Brain microvascular endothelial cell (primary cell): Measurements from ENCODE around the gene HSD17B11.
"Not testable (repeated sequence)": the region's sequence is repeated elsewhere in the genome, so short reads cannot be mapped to it uniquely, and the experiment has no call there.

ENCODE experiments used
- DNase-seq: peaks from one replicate; pipeline ENCODE4 v3.0.0-alpha.2; 2020
- H3K27ac ChIP-seq: fragments of 250-450 bp; sonication (Bioruptor Pico); 2 replicates; pipeline ENCODE4 v1.5.1; 2020; ENCODE audit warnings: mild to moderate bottlenecking, moderate library complexity
- H3K27me3 ChIP-seq: fragments of 250-450 bp; sonication (Bioruptor Pico); replicated peaks from 2 replicates; pipeline ENCODE4 v1.5.1; 2020; ENCODE audit warnings: mild to moderate bottlenecking
- H3K36me3 ChIP-seq: fragments of 250-450 bp; sonication (Bioruptor Pico); replicated peaks from 2 replicates; pipeline ENCODE4 v1.5.1; 2020; ENCODE audit warnings: mild to moderate bottlenecking
- H3K4me3 ChIP-seq: 2 replicates; pipeline ENCODE4 v1.5.1; 2011; ENCODE audit warnings: low read depth, mild to moderate bottlenecking, control low read depth, low read length, moderate library complexity
- in situ Hi-C: cut with HindIII; loops from 2 replicates; pipeline ENCODE4 v1.10.0; 2017; ENCODE audit warnings: low sequenced_read_pairs, low pct_ligation_motif_present
- TF ChIP-seq, protein P1 (sequence below): IDR thresholded peaks from 2 replicates; pipeline ENCODE4 v1.5.1; 2011; ENCODE audit warnings: low read depth, mild to moderate bottlenecking, moderate library complexity, low read length, control low read depth, inconsistent platforms; ENCODE audit errors: missing control alignments

Gene HSD17B11

DNA sequence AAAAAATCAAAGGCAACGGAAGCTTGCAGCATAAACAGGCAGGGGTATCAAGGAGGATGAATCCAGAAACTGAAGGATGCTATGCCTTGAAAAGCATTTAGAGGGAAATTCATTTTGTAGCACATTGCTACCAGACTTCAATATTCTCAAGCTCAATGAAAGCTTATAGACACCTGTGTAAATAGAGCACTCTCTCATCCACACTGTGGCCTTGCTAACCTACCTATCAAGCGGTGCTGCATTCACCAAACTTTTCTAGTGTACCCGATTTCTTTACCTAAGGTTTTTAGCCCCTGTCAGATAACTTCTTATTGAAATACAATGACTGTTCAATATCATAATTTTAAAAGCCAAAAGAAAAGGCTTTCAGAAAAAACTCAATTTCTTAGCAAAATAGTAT is 48.1 kb downstream of the HSD17B11 start:
- Histone ChIP-seq H3K4me3 (no peak overlapping the region), H3K27me3 (no peaks in the 10 kb centered on the region), H3K36me3 (peaks cover 4% of the 10 kb centered on the region), H3K27ac (no peak overlapping the region)
- in situ Hi-C loops, result no loop called here
- DNase-seq, result no peak
- TF ChIP-seq, protein P1, sequence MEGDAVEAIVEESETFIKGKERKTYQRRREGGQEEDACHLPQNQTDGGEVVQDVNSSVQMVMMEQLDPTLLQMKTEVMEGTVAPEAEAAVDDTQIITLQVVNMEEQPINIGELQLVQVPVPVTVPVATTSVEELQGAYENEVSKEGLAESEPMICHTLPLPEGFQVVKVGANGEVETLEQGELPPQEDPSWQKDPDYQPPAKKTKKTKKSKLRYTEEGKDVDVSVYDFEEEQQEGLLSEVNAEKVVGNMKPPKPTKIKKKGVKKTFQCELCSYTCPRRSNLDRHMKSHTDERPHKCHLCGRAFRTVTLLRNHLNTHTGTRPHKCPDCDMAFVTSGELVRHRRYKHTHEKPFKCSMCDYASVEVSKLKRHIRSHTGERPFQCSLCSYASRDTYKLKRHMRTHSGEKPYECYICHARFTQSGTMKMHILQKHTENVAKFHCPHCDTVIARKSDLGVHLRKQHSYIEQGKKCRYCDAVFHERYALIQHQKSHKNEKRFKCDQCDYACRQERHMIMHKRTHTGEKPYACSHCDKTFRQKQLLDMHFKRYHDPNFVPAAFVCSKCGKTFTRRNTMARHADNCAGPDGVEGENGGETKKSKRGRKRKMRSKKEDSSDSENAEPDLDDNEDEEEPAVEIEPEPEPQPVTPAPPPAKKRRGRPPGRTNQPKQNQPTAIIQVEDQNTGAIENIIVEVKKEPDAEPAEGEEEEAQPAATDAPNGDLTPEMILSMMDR, result no peak

- DNase-seq, H3K27ac ChIP-seq, H3K4me3 ChIP-seq, in situ Hi-C loops, H3K36me3 ChIP-seq, H3K27me3 ChIP-seq: not testable (repeated sequence)
Observed at GRCh38 chr4:87341954-87342635, 48.9 kb downstream of the HSD17B11 start.

DNA sequence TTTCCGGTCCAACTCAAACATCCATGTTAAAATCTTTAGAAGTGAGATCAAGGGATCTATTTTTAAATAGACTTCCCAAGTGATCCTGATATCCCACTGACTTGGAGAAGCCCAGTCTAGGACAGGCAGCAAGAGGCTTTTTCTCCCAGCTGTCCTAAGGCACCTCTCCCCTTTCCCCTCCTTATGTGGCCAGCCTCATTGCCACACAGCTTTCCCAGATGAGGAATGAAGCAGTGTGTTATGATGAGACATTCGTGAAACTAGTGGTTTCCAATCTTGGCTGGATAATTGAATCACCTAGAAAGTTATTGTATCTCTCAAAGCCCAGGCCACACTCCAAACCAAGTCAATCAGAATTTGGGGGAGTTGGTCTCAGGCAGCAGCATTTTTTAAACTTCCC is 51.5 kb downstream of the HSD17B11 start:
- DNase-seq, result no peak
- Histone ChIP-seq H3K27ac (no peak overlapping the region), H3K4me3 (no peak overlapping the region), H3K27me3 (no peaks in the 10 kb centered on the region), H3K36me3 (no peaks in the 10 kb centered on the region)
- in situ Hi-C loops, result no loop called here
- TF ChIP-seq, protein P1, result no peak

DNA sequence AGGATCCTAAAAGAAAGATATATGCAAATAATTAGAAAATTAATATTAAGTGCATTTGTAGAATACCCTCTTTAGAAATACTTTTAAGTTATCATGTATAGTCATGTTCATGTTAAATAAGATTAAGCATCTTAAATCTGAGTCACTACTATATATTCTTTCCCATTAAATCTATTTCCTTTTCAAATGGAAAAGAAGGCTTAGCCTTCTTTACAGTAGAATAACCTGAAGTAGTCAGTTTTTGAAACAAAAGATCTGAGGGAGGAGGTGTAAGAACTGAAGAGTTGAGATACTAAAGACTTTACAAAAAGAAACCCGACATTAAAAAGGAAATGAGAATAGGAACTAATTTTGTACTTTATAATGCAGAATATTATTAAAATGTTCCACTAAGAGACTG is 53.6 kb downstream of the HSD17B11 start:
- in situ Hi-C loops, result no loop called here
- H3K36me3 ChIP-seq, result no peaks in the 10 kb centered on the region
- H3K27me3 ChIP-seq, result no peaks in the 10 kb centered on the region
- TF ChIP-seq, protein P1, result no peak
- no peak for DNase-seq
- H3K27ac ChIP-seq, result no peak overlapping the region
- H3K4me3 ChIP-seq, result no peak overlapping the region

DNA sequence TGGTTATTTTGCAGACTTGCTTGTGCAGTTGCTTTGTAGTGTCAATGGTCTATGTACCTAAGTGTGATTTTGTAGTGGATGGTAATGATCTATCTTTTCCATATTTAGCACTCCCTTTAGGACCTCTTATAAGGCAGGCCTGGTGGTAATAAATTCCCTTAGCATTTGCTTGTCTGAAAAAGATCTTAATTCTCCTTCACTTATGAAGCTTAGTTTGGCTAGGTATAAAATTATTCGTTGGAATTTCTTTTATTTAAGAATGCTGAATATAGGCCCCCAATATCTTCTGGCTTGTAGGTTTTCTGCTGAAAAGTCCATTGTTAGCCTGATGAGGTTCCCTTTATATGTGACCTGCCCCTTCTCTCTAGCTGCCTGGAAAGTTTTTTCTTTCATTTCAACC is 57.7 kb downstream of the HSD17B11 start:
- H3K27me3 ChIP-seq, result no peaks in the 10 kb centered on the region
- H3K27ac ChIP-seq, result no peak overlapping the region
- TF ChIP-seq, protein P1, result no peak
- no peak for DNase-seq
- no peak overlapping the region for H3K4me3 ChIP-seq
- no peaks in the 10 kb centered on the region for H3K36me3 ChIP-seq
- in situ Hi-C loops, result no loop called here

GRCh38 chr4:87330761-87331160 is 60.2 kb downstream of the HSD17B11 start:
- H3K27me3 ChIP-seq, result no peaks in the 10 kb centered on the region
- H3K27ac ChIP-seq, result no peak overlapping the region
- TF ChIP-seq, protein P1, result no peak
- in situ Hi-C loops, result no loop called here
- no peak for DNase-seq
- H3K36me3 ChIP-seq, result no peaks in the 10 kb centered on the region
- no peak overlapping the region for H3K4me3 ChIP-seq
